ENCODE results near the gene PLCB3. TPM values are rescaled to one million over a fixed set of nuclear protein-coding genes. Genes with fewer than 3 reads are reported as not detected.

The PLCB3 gene
- total RNA-seq, 1 donor: 68.5 TPM

DNA sequence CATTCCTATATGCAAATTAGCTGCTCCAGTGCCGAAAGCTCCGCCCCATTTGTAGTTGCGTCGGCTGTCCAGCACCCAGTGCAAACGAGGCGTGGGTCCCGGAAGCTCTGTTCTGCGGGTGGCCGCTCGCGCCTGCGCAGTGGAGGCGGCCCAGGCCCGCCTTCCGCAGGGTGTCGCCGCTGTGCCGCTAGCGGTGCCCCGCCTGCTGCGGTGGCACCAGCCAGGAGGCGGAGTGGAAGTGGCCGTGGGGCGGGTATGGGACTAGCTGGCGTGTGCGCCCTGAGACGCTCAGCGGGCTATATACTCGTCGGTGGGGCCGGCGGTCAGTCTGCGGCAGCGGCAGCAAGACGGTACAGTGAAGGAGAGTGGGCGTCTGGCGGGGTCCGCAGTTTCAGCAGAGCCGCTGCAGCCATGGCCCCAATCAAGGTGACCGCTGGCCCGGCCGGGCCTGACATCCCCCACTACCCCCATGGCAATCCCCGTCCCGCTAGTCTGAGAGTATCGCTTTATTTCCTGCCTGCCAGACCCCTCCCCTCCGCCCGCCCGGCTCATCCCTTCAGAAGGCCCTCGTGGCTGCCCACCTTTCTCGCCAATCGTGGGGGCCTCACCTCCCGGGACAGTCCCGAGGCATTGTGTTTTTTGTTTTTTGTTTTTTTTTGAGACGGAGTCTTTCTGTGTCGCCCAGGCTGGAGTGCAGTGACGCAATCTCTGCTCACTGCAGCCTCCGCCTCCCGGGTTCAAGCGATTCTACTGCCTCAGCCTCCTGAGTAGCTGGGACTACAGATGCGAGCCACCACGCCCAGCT is 66.8 kb downstream of the PLCB3 start, which contains the start of gene PRDX5:
Gene PRDX5 (plus strand): TSS at position 161 of the 805 bp plus-strand sequence. CDS start 95 bp downstream, at position 256.

Small RNA genes within 50 kb of the gene (small RNA-seq; reads per million reads assigned to genes)
- gene RF00019: not detected

Other genes starting within 250 kb of the PLCB3 start
- gene FLRT1, start 215.6 kb upstream of the PLCB3 start, total RNA-seq: under 0.01 and 0.32 TPM in 2 replicates
- 16.1 and 21.0 TPM in 2 replicates for gene MACROD1, start 85.4 kb upstream of the PLCB3 start, total RNA-seq
- gene STIP1, start 65.4 kb upstream of the PLCB3 start, total RNA-seq: 110 and 125 TPM in 2 replicates
- gene FERMT3, start 44.8 kb upstream of the PLCB3 start, total RNA-seq: 1.1 and 1.9 TPM in 2 replicates
- gene TRPT1, start 25.3 kb upstream of the PLCB3 start, total RNA-seq: 18.8 and 38.6 TPM in 2 replicates
- 40.2 and 49.3 TPM in 2 replicates for gene NUDT22, start 25.3 kb upstream of the PLCB3 start, total RNA-seq
- gene DNAJC4, start 21.0 kb upstream of the PLCB3 start, total RNA-seq: 8.0 and 8.5 TPM in 2 replicates
- gene VEGFB, start 16.9 kb upstream of the PLCB3 start, total RNA-seq: 20.6 and 24.8 TPM in 2 replicates
- gene FKBP2, start 10.4 kb upstream of the PLCB3 start, total RNA-seq: 21.1 and 29.4 TPM in 2 replicates
- 102 and 129 TPM in 2 replicates for gene PPP1R14B, start 4.6 kb upstream of the PLCB3 start, total RNA-seq
- 64.0 and 66.5 TPM in 2 replicates for gene BAD, start 33.1 kb downstream of the PLCB3 start, total RNA-seq
- 11.1 and 13.5 TPM in 2 replicates for gene GPR137, start 34.3 kb downstream of the PLCB3 start, total RNA-seq
- gene KCNK4, start 39.8 kb downstream of the PLCB3 start, total RNA-seq: 0.12 TPM in 1 of 2 replicates, not detected in the other
- not detected in 2 replicates for gene CATSPERZ, start 48.8 kb downstream of the PLCB3 start, total RNA-seq
- 22.6 and 30.2 TPM in 2 replicates for gene ESRRA, start 54.0 kb downstream of the PLCB3 start, total RNA-seq
- gene TRMT112, start 66.0 kb downstream of the PLCB3 start, total RNA-seq: 72.2 and 107 TPM in 2 replicates
- gene PRDX5, start 66.6 kb downstream of the PLCB3 start, total RNA-seq: 151 and 192 TPM in 2 replicates
- 0.16 and 0.36 TPM in 2 replicates for gene CCDC88B, start 88.7 kb downstream of the PLCB3 start, total RNA-seq
- 50.1 and 54.0 TPM in 2 replicates for gene RPS6KA4, start 107.6 kb downstream of the PLCB3 start, total RNA-seq